Right cardiac atrium (tissue), 5 donors: ENCODE results near the gene AMY2A. TPM values are rescaled to one million over a fixed set of nuclear protein-coding genes. Genes with fewer than 3 reads are reported as not detected.
"Not testable (repeated sequence)": the region's sequence is repeated elsewhere in the genome, so short reads cannot be mapped to it uniquely, and the experiment has no call there.

Source experiments
- ATAC-seq, 2 donors: fragments of 200-7000 bp; cut with Tn5 transposase; one replicate each; pipeline versions ENCODE4 v1.8.0 to v1.9.1; 2020; ENCODE audit warnings: moderate library complexity in 2 of 2, mild to moderate bottlenecking in 1 of 2
- DNase-seq, 3 donors: peaks; one replicate each; pipeline ENCODE4 v3.0.0-alpha.2; 2020
- H3K27ac ChIP-seq: one replicate; pipeline ENCODE4 v1.5.1; 2013; ENCODE audit warnings: mild to moderate bottlenecking, low read length, control low read depth, moderate library complexity
- H3K27me3 ChIP-seq: one replicate; pipeline ENCODE4 v1.6.1; 2013; ENCODE audit not compliant: control insufficient read depth, insufficient read depth
- H3K4me1 ChIP-seq: one replicate; pipeline ENCODE4 v1.6.1; 2013; ENCODE audit warnings: low read length; ENCODE audit not compliant: control insufficient read depth, insufficient read depth
- H3K4me3 ChIP-seq: one replicate; pipeline ENCODE4 v1.5.1; 2013; ENCODE audit warnings: low read length, control low read depth
- H3K9me3 ChIP-seq: one replicate; pipeline ENCODE4 v1.6.1; 2013; ENCODE audit warnings: low read length; ENCODE audit not compliant: control insufficient read depth
- WGBS: extraction: QIAGEN DNeasy Blood & Tissue Kit; methylation state at CpG from one replicate; pipeline ENCODE4 v1.1.7; 2013; 5-methylcytosine and 5-hydroxymethylcytosine counted together
- intact Hi-C, 4 donors: fragments of 100-400 bp; cut with DNase I; formaldehyde crosslinking; loops; one replicate each; pipeline versions ENCODE4 v1.11.0 to v1.14.0; 2022 to 2023
- long read RNA-seq, 4 donors: library from polyadenylated mRNA; unstranded; transcript quantifications; one replicate each; pipeline ENCODE4 v2.0.0, GENCODE V29; 2020 to 2021
- polyA plus RNA-seq: library from polyadenylated mRNA; stranded (reverse); fragments of 200-250 nt; gene quantifications from one replicate; pipeline ENCODE4 v1.2.3, GENCODE V29; 2013
- total RNA-seq, 4 donors: library from RNA; stranded (reverse); fragmentation: NEBNext Ultra II Directional; extraction: Animal tissue kit (Norgen Biotek cat#: 25700); gene quantifications; one replicate each; pipeline ENCODE4 v1.2.1, GENCODE V29; 2021
- donor health status: healthy with polysubstance abuse.
- donor health status: DM: no; HTN: yes; CAD: no.
- donor health status: DM: no; HTN: no; CAD: no.
- donor health status: DM: no; HTN: yes; CAD: no; lungs with severe emphysema.
- donor health status: DM: yes; HTN: yes; CAD: no.

The AMY2A gene
- under 1 TPM in 1 of 4 donors, not detected in 3; 0.36 TPM for total RNA-seq
- not detected for polyA plus RNA-seq
- long read RNA-seq, donor 1 = 0 reads
- long read RNA-seq, donor 2 = 0 reads
- long read RNA-seq, donor 3 = 0 reads
- long read RNA-seq, donor 4 = 0 reads

DNA sequence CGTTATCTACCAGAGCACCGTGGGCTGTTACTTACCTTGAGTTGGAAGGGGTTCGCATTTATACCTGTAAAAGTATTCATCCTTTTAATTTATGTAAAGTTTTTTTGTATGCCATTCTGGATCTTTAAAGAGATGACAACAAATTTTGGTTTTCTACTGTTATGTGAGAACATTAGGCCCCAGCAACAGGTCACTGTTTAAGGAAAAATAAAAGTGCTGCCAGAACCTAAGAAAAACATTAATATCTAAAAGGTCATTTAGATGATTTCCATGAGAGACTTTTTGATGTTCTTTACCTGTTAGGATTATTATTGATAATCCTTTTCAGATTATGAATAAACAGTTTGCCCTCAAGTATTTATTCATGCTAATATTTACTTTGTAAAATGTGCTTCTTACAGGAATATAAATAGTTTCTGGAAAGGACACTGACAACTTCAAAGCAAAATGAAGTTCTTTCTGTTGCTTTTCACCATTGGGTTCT is at the start of gene AMY2A:
TSS of gene AMY2A (plus strand) at position 434 of the 484 bp plus-strand sequence. CDS start at position 448, 14 bp downstream.
- H3K4me1 ChIP-seq, H3K4me3 ChIP-seq, H3K27ac ChIP-seq, H3K27me3 ChIP-seq, ATAC-seq, DNase-seq, H3K9me3 ChIP-seq, intact Hi-C loops: not testable (repeated sequence)
- WGBS = 84% methylated on average over 3 of the region's 3 CpGs

GRCh38 chr1:103569493-103569892 is 47.7 kb upstream of the AMY2A start:
- ATAC-seq (no peak), DNase-seq (peak in 1 of 3 donors; percentile 33)
- 95% methylated on average over 7 of the region's 7 CpGs for WGBS
- no peaks in the 10 kb centered on the region for H3K9me3 ChIP-seq
- H3K27me3 ChIP-seq = no peaks in the 10 kb centered on the region
- no peak overlapping the region for H3K4me3 ChIP-seq
- no peaks in the 10 kb centered on the region for H3K4me1 ChIP-seq
- intact Hi-C loops = no loop called here
- H3K27ac ChIP-seq = no peak overlapping the region

DNA sequence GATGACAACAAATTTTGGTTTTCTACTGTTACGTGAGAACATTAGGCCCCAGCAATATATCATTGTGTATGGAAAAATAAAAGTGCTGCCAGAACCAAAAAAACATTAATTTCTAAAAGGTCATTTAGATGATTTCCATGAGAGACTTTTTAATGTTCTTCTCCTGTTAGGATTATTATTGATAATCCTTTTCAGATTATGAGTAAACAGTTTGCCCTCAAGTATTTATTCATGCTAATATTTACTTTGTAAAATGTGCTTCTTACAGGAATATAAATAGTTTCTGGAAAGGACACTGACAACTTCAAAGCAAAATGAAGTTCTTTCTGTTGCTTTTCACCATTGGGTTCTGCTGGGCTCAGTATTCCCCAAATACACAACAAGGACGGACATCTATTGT is 45.9 kb upstream of the AMY2A start, which contains the start of gene AMY2B:
TSS of gene AMY2B (plus strand) at position 301 of the 400 bp plus-strand sequence. CDS start at position 315, 14 bp downstream.
- H3K4me3 ChIP-seq, H3K27ac ChIP-seq, H3K27me3 ChIP-seq, DNase-seq, H3K4me1 ChIP-seq, H3K9me3 ChIP-seq, ATAC-seq, intact Hi-C loops: not testable (repeated sequence)
- 93% methylated on average over 2 of the region's 2 CpGs for WGBS

DNA sequence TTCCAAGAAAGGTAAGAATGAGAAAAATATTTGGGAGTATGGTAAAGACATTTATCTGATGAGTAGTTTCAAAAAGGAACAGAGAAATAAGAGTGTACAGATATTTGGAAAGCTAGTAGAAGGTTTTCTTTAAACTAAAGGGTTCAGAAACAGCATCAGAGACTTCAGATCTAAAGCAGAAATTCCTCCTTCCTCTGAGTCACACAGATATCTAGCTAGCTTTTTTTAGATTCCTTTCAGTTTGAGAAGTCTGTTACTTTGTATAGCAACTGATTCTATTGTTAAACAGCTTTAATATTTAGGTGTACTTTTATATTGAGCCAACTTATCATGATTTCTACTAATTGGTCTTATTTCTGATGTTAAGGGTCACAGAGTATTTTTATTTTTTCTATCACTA is 41.2 kb upstream of the AMY2A start:
- H3K27ac ChIP-seq = no peak overlapping the region
- H3K4me1 ChIP-seq = no peaks in the 10 kb centered on the region
- no peaks in the 10 kb centered on the region for H3K9me3 ChIP-seq
- no peak for ATAC-seq
- no peaks in the 10 kb centered on the region for H3K27me3 ChIP-seq
- intact Hi-C loops = no loop called here
- no peak overlapping the region for H3K4me3 ChIP-seq
- no peak for DNase-seq

- H3K27ac ChIP-seq, intact Hi-C loops, H3K9me3 ChIP-seq, ATAC-seq, DNase-seq, H3K4me3 ChIP-seq, H3K4me1 ChIP-seq, H3K27me3 ChIP-seq: not testable (repeated sequence)
- 95% methylated on average over 3 of the region's 5 CpGs for WGBS
These were observed 40.4 kb upstream of the AMY2A start for GRCh38 chr1:103576784-103577183.

- no peak for ATAC-seq
- Histone ChIP-seq H3K4me3 (no peak overlapping the region), H3K4me1 (no peaks in the 10 kb centered on the region), H3K27ac (no peak overlapping the region), H3K27me3 (no peaks in the 10 kb centered on the region), H3K9me3 (no peaks in the 10 kb centered on the region)
- intact Hi-C loops = no loop called here
- 94% methylated on average over 1 of the region's 1 CpG for WGBS
- DNase-seq = no peak
These were observed 34.8 kb upstream of the AMY2A start for GRCh38 chr1:103582464-103582863.

- H3K27me3 ChIP-seq = no peaks in the 10 kb centered on the region
- intact Hi-C loops = no loop called here
- no peaks in the 10 kb centered on the region for H3K4me1 ChIP-seq
- no peaks in the 10 kb centered on the region for H3K9me3 ChIP-seq
- no peak for ATAC-seq
- DNase-seq = no peak
- WGBS = 73% methylated on average over 3 of the region's 3 CpGs
- H3K27ac ChIP-seq = no peak overlapping the region
- H3K4me3 ChIP-seq = no peak overlapping the region
These were observed 33.3 kb upstream of the AMY2A start for GRCh38 chr1:103583887-103584286.

DNA sequence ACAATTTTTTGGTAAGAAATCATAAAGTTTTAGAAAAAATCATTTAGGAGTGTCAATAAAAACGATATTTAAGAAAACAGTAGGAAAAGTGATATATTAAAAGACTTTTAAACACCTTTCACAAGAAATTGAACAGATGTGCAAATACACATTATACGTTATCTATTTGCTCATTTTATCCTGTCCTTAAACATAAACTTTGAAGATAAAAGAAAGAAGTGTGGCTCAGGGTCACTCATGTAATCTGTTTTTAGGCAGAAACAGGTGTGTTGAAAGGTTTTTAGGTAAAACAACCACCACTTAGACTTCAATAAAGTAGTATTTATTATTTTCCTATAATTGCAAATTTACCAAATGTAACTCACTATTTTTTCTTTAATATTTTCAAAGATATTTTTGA is 32.7 kb upstream of the AMY2A start:
- intact Hi-C loops = no loop called here
- no peaks in the 10 kb centered on the region for H3K27me3 ChIP-seq
- 72% methylated on average over 2 of the region's 2 CpGs for WGBS
- H3K4me1 ChIP-seq = no peaks in the 10 kb centered on the region
- H3K4me3 ChIP-seq = no peak overlapping the region
- H3K27ac ChIP-seq = no peak overlapping the region
- ATAC-seq = no peak
- no peaks in the 10 kb centered on the region for H3K9me3 ChIP-seq
- no peak for DNase-seq

DNA sequence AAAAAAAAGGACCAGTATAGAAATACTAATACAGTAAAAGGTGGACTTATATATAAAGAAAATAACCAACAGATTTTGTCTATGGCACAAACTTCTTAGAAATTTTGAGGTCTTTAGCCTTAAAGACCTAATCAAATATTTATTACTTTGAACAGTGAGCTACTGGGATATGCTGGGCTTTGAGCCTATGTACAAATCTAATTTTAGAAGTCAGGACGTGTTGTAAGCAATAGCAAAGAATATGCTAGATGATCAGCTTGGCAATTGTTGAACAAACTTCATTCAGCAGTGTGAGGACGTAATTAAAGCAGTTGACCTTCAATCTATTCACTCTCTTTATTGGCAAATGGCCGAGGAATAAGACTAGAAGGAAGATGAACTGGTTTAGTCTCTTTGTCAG is 14.5 kb upstream of the AMY2A start:
- WGBS = no CpG with 5 or more reads among the region's 3 CpGs
- H3K4me3 ChIP-seq, H3K27ac ChIP-seq, intact Hi-C loops, H3K4me1 ChIP-seq, H3K27me3 ChIP-seq, ATAC-seq, DNase-seq, H3K9me3 ChIP-seq: not testable (repeated sequence)

DNA sequence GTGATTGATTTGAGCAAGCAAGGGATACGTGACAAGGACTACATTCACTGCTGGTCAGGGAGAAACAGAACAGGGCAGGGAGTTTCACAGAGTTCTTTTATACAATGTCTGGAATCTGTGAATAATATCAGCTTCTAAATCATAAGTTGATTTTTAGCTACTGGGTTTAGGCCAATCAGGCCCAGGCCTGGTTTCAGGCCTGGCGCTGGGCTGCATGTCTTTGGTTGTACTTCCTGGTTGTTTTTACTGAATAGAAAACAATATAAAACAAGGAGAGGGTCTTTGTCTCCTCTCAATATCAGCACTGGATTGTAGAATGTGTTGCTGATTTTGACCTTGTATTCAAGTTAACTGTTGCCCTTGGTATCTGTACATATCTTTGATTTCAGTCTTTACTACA is 865 bp upstream of the AMY2A start:
- Histone ChIP-seq H3K4me1 (no peaks in the 10 kb centered on the region), H3K27ac (no peak overlapping the region), H3K4me3 (no peak overlapping the region), H3K27me3 (no peaks in the 10 kb centered on the region), H3K9me3 (no peaks in the 10 kb centered on the region)
- 85% methylated on average over 2 of the region's 2 CpGs for WGBS
- no peak for ATAC-seq
- peak in 1 of 3 donors; percentile 2 for DNase-seq
- intact Hi-C loops = no loop called here

GRCh38 chr1:103627436-103627835 is 10.2 kb downstream of the AMY2A start:
- H3K4me3 ChIP-seq, H3K9me3 ChIP-seq, H3K27me3 ChIP-seq, H3K4me1 ChIP-seq, intact Hi-C loops, DNase-seq, H3K27ac ChIP-seq: not testable (repeated sequence)
- ATAC-seq = peak in 1 of 2 donors; percentile 40
- WGBS = 75% methylated on average over 3 of the region's 4 CpGs

- H3K27ac ChIP-seq, H3K4me1 ChIP-seq, H3K4me3 ChIP-seq, H3K27me3 ChIP-seq, H3K9me3 ChIP-seq, intact Hi-C loops, DNase-seq, ATAC-seq: not testable (repeated sequence)
- WGBS = no CpG with 5 or more reads among the region's 3 CpGs
These were observed 24.0 kb downstream of the AMY2A start for GRCh38 chr1:103641194-103641593.
